GM23248 (cell line): ENCODE results near the gene MLLT10. TPM values are rescaled to one million over a fixed set of nuclear protein-coding genes. Genes with fewer than 3 reads are reported as not detected.

Experiments used
- DNase-seq: peaks from one replicate; pipeline ENCODE4 v3.0.0-alpha.2; 2015
- H2AFZ ChIP-seq: fragments of 200-600 bp; sonication (generic); 2 replicates; pipeline ENCODE4 v1.6.1; 2016; ENCODE audit warnings: antibody characterized with exemption
- H3F3A ChIP-seq: fragments of 200-600 bp; sonication (generic); 2 replicates; pipeline ENCODE4 v1.6.1; 2016; ENCODE audit warnings: mild to moderate bottlenecking, antibody characterized with exemption, mixed run types; ENCODE audit not compliant: insufficient read depth
- H3K27ac ChIP-seq: fragments of 200-600 bp; sonication (generic); 2 replicates; pipeline ENCODE4 v1.5.1; 2016; ENCODE audit warnings: mild to moderate bottlenecking
- H3K27me3 ChIP-seq: fragments of 200-600 bp; sonication (generic); replicated peaks from 2 replicates; pipeline ENCODE4 v1.6.1; 2016; ENCODE audit warnings: mild to moderate bottlenecking; ENCODE audit not compliant: insufficient read depth
- H3K36me3 ChIP-seq: fragments of 200-600 bp; sonication (generic); 2 replicates; pipeline ENCODE4 v1.6.1; 2016; ENCODE audit warnings: low read depth, mild to moderate bottlenecking
- H3K4me1 ChIP-seq: fragments of 200-600 bp; sonication (generic); 2 replicates; pipeline ENCODE4 v1.6.1; 2016; ENCODE audit warnings: mild to moderate bottlenecking; ENCODE audit not compliant: insufficient read depth
- H3K4me2 ChIP-seq: fragments of 200-600 bp; sonication (generic); one replicate; pipeline ENCODE4 v1.6.1; 2016; ENCODE audit warnings: mild to moderate bottlenecking; ENCODE audit not compliant: unreplicated experiment
- H3K4me3 ChIP-seq: fragments of 200-600 bp; sonication (generic); 2 replicates; pipeline ENCODE4 v1.5.1; 2016; ENCODE audit warnings: mild to moderate bottlenecking
- H3K79me2 ChIP-seq: fragments of 200-600 bp; sonication (generic); 2 replicates; pipeline ENCODE4 v1.6.1; 2016; ENCODE audit warnings: mild to moderate bottlenecking; ENCODE audit not compliant: insufficient read depth
- H3K9ac ChIP-seq: fragments of 200-600 bp; sonication (generic); 2 replicates; pipeline ENCODE4 v1.6.1; 2016; ENCODE audit warnings: mild to moderate bottlenecking
- H3K9me2 ChIP-seq: fragments of 200-600 bp; sonication (generic); 2 replicates; pipeline ENCODE4 v1.6.1; 2016; ENCODE audit warnings: mixed run types, mild to moderate bottlenecking, moderate library complexity; ENCODE audit not compliant: insufficient read depth
- H3K9me3 ChIP-seq: fragments of 200-600 bp; sonication (generic); one replicate; pipeline ENCODE4 v1.6.1; 2017; ENCODE audit warnings: low read depth
- H4K20me1 ChIP-seq: fragments of 200-600 bp; sonication (generic); 2 replicates; pipeline ENCODE4 v1.6.0; 2016; ENCODE audit not compliant: insufficient read depth
- EZH2 ChIP-seq: fragments of 200-600 bp; sonication (generic); IDR thresholded peaks from 2 replicates; pipeline ENCODE4 v1.6.1; 2018; ENCODE audit warnings: antibody characterized with exemption, mild to moderate bottlenecking; ENCODE audit not compliant: insufficient read depth, poor library complexity, severe bottlenecking
- EZH2phosphoT487 ChIP-seq: fragments of 200-600 bp; sonication (generic); IDR thresholded peaks from 2 replicates; pipeline ENCODE4 v1.6.1; 2018; ENCODE audit warnings: antibody characterized with exemption, moderate library complexity, mild to moderate bottlenecking, low read depth; ENCODE audit not compliant: insufficient read depth
- WGBS, 2 experiments: methylation state at CpG; one replicate each; pipeline ENCODE4 v1.1.6; 2015 to 2017; ENCODE audit warnings: low lambda C conversion rate in 2 of 2, low coverage in 1 of 2; ENCODE audit errors: missing lambda C conversion rate in 2 of 2; 5-methylcytosine and 5-hydroxymethylcytosine counted together
- in situ Hi-C: fragments of 300-500 bp; cut with MboI; formaldehyde crosslinking; loops from 2 replicates; pipeline ENCODE4 v1.15.0; 2020
- polyA plus RNA-seq: library from polyadenylated mRNA; unstranded; fragments of >200 nt; fragmentation: Nextera tagmentation; extraction: Ambion mirVana; gene quantifications from 2 replicates; pipeline ENCODE4 v1.2.1, GENCODE V29; 2016
- total RNA-seq: library from RNA; depleted of rRNA; stranded (reverse); fragments of >200 nt; shearing (Covaris generic); gene quantifications from 2 replicates; pipeline ENCODE4 v1.2.3, GENCODE V29; 2014

MLLT10 gene
- total and polyA plus RNA-seq, 2 experiments from 2014 or later, result 8.9 to 19.8 TPM

- 65 to 66% methylated on average over 4 of the region's 4 CpGs for WGBS, 2 experiments
- in situ Hi-C loops, result loop anchor here (25.0 kb wide), 1 partner anchor 715 kb away; no protein-coding TSS in a partner anchor
- H2AFZ ChIP-seq, result no peak overlapping the region
These were observed 12.1 kb upstream of the MLLT10 start for GRCh38 chr10:21521751-21522533.

GRCh38 chr10:21522631-21523406, 11.2 kb upstream of the MLLT10 start:
- DNase-seq, result no peak
- Histone ChIP-seq H3K27ac (no peak overlapping the region), H3K27me3 (no peaks in the 10 kb centered on the region), H2AFZ (peak overlapping the region; percentile 85; the same call in 1 of the 2 replicates), H4K20me1 (no peaks in the 10 kb centered on the region), H3K4me2 (no peak overlapping the region), H3F3A (peaks cover 39% of the 10 kb centered on the region), H3K4me1 (peaks cover 25% of the 10 kb centered on the region), H3K36me3 (no peaks in the 10 kb centered on the region), H3K9me2 (no peaks in the 10 kb centered on the region), H3K9ac (no peak overlapping the region), H3K4me3 (no peak overlapping the region), H3K79me2 (no peaks in the 10 kb centered on the region), H3K9me3 (no peaks in the 10 kb centered on the region)
- WGBS, 2 experiments, result 71 to 72% methylated on average over 1 of the region's 1 CpG
- TF ChIP-seq EZH2, result no peak
- no peak for TF ChIP-seq EZH2phosphoT487
- in situ Hi-C loops, result loop anchor here (25.0 kb wide), 1 partner anchor 714 kb away; no protein-coding TSS in a partner anchor

More at GRCh38 chr10:21521751-21522533, 12.1 kb upstream of the MLLT10 start:
- H3K27me3 ChIP-seq, result no peaks in the 10 kb centered on the region
- no peak for DNase-seq
- H3K79me2 ChIP-seq, result no peaks in the 10 kb centered on the region
- no peak overlapping the region for H3K9ac ChIP-seq
- peaks cover 40% of the 10 kb centered on the region for H3F3A ChIP-seq
- no peaks in the 10 kb centered on the region for H3K36me3 ChIP-seq
- peaks cover 27% of the 10 kb centered on the region for H3K4me1 ChIP-seq
- no peak overlapping the region for H3K4me2 ChIP-seq
- H3K9me3 ChIP-seq, result no peaks in the 10 kb centered on the region
- no peak overlapping the region for H3K4me3 ChIP-seq
- no peaks in the 10 kb centered on the region for H3K9me2 ChIP-seq
- TF ChIP-seq EZH2phosphoT487 (no peak), EZH2 (no peak)
- no peaks in the 10 kb centered on the region for H4K20me1 ChIP-seq
- H3K27ac ChIP-seq, result no peak overlapping the region

DNA sequence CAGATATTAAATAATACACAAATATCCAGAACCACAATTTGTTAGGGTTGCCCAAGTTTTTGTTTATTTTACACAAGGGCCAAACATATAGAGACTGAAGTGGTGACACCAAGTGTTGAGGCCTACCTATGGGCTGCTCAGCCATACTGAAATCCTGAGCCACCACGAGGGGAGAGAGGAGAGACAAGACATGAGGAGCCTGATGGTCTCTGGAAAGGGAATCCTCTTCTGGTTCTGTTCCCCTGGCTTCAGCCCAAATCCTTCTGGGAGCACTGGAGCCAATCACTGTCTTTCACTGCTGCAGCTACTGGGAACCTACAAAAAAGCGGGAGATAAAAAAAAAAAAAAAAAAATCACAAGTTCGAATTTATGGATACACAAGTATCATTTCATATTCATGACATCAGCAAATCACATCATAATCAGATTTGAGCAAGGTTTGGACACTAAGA, 10.4 kb upstream of the MLLT10 start:
- in situ Hi-C loops, result loop anchor here (25.0 kb wide), 1 partner anchor 714 kb away; no protein-coding TSS in a partner anchor
- Histone ChIP-seq H3K9me3 (no peaks in the 10 kb centered on the region), H3K27me3 (no peaks in the 10 kb centered on the region), H3K4me2 (peak overlapping the region; percentile 99), H3K4me1 (peaks cover 25% of the 10 kb centered on the region), H3K27ac (no peak overlapping the region), H3K36me3 (no peaks in the 10 kb centered on the region), H4K20me1 (no peaks in the 10 kb centered on the region), H3K9ac (peak overlapping the region; percentile 95), H3K4me3 (no peak overlapping the region), H3F3A (peaks cover 39% of the 10 kb centered on the region), H3K79me2 (no peaks in the 10 kb centered on the region), H3K9me2 (no peaks in the 10 kb centered on the region), H2AFZ (peak overlapping the region; percentile 85)
- no peak for TF ChIP-seq EZH2phosphoT487
- no peak for TF ChIP-seq EZH2
- whole genome bisulfite sequencing, 2 experiments, result 10 to 15% methylated on average over 3 of the region's 3 CpGs
- DNase-seq, result peak; percentile 45

DNA sequence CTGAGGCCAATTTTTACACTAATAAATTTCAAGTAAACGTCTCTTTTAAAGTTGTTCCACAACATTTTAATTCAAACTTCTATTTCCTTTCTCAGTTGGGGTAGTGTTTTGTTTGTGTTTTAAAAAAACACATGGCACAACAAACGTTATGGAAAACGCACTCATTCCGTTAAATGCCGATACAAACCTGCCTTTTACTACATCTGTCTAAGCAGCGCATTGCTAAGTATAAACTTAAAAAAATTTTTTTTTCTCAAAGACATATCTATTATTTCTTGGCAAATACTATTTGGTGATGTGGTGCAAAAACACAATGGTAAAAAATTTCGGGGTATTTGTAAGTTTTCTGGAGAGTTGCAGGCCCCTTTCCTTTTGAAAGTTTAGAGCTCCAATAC, 9.9 kb upstream of the MLLT10 start:
- H2AFZ ChIP-seq, result peak overlapping the region; percentile 85
- peak overlapping the region; percentile 99 for H3K4me2 ChIP-seq
- H3K4me1 ChIP-seq, result peaks cover 22% of the 10 kb centered on the region
- TF ChIP-seq EZH2 (no peak), EZH2phosphoT487 (no peak)
- H4K20me1 ChIP-seq, result no peaks in the 10 kb centered on the region
- peak overlapping the region; percentile 86 for H3K4me3 ChIP-seq
- H3K36me3 ChIP-seq, result no peaks in the 10 kb centered on the region
- H3K9me2 ChIP-seq, result no peaks in the 10 kb centered on the region
- peak overlapping the region; percentile 95 for H3K9ac ChIP-seq
- H3K9me3 ChIP-seq, result no peaks in the 10 kb centered on the region
- no peaks in the 10 kb centered on the region for H3K79me2 ChIP-seq
- DNase-seq, result no peak
- in situ Hi-C loops, result loop anchor here (25.0 kb wide), 1 partner anchor 713 kb away; no protein-coding TSS in a partner anchor
- no peaks in the 10 kb centered on the region for H3K27me3 ChIP-seq
- H3F3A ChIP-seq, result peaks cover 38% of the 10 kb centered on the region
- H3K27ac ChIP-seq, result peak overlapping the region; percentile 99; the same call in 1 of the 2 replicates
- 8 to 11% methylated on average over 7 of the region's 7 CpGs for WGBS, 2 experiments
